Activated naive CD8-positive, alpha-beta T cell treated with anti-CD3 and anti-CD28 coated beads, Interleukin-2, amount 50 U/mL, for 24 hours (primary cell): ENCODE results near the gene ARVCF.

ENCODE experiments used
- ATAC-seq: fragments of 150-1000 bp; cut with Tn5 transposase; one replicate; pipeline ENCODE4 v1.10.0; 2021
- DNase-seq: peaks from one replicate; pipeline ENCODE4 v3.0.0; 2021
- H3K27ac Mint-ChIP-seq: one replicate; pipeline ENCODE4 v1.8.0; 2021; ENCODE audit warnings: mild to moderate bottlenecking, mixed read lengths
- H3K27me3 Mint-ChIP-seq: one replicate; pipeline ENCODE4 v1.8.0; 2021; ENCODE audit warnings: mixed read lengths
- H3K36me3 Mint-ChIP-seq: one replicate; pipeline ENCODE4 v1.8.0; 2021; ENCODE audit warnings: low read depth, mixed read lengths
- H3K4me1 Mint-ChIP-seq: one replicate; pipeline ENCODE4 v1.8.0; 2021; ENCODE audit warnings: mixed read lengths
- H3K4me3 Mint-ChIP-seq: one replicate; pipeline ENCODE4 v1.8.0; 2021; ENCODE audit warnings: mild to moderate bottlenecking, moderate library complexity, mixed read lengths
- H3K9me3 Mint-ChIP-seq: one replicate; pipeline ENCODE4 v1.8.0; 2021; ENCODE audit warnings: mixed read lengths

The ARVCF gene

GRCh38 chr22:20027966-20028854 is 11.6 kb upstream of the ARVCF start:
- Mint-ChIP-seq H3K9me3 (no peaks in the 10 kb centered on the region), H3K4me3 (no peak overlapping the region), H3K4me1 (peaks cover 13% of the 10 kb centered on the region), H3K27ac (no peak overlapping the region), H3K36me3 (peaks cover 2% of the 10 kb centered on the region), H3K27me3 (no peaks in the 10 kb centered on the region)
- DNase-seq = no peak
- ATAC-seq = no peak

GRCh38 chr22:20026996-20027601 is 10.5 kb upstream of the ARVCF start:
- Mint-ChIP-seq H3K9me3 (no peaks in the 10 kb centered on the region), H3K27ac (no peak overlapping the region)

GRCh38 chr22:20026204-20026908 is 9.7 kb upstream of the ARVCF start:
- ATAC-seq (no peak), DNase-seq (no peak)
- no peaks in the 10 kb centered on the region for H3K9me3 Mint-ChIP-seq
- peaks cover 20% of the 10 kb centered on the region for H3K4me1 Mint-ChIP-seq
- peaks cover 2% of the 10 kb centered on the region for H3K36me3 Mint-ChIP-seq
- no peak overlapping the region for H3K27ac Mint-ChIP-seq
- no peak overlapping the region for H3K4me3 Mint-ChIP-seq
- no peaks in the 10 kb centered on the region for H3K27me3 Mint-ChIP-seq

More at GRCh38 chr22:20026996-20027601, 10.5 kb upstream of the ARVCF start:
- Mint-ChIP-seq H3K36me3 (peaks cover 2% of the 10 kb centered on the region), H3K4me3 (no peak overlapping the region), H3K27me3 (no peaks in the 10 kb centered on the region), H3K4me1 (peaks cover 20% of the 10 kb centered on the region)
- ATAC-seq (no peak), DNase-seq (no peak)

- no peak overlapping the region for H3K4me3 Mint-ChIP-seq
- no peaks in the 10 kb centered on the region for H3K9me3 Mint-ChIP-seq
- no peak for ATAC-seq
- DNase-seq = no peak
- no peak overlapping the region for H3K27ac Mint-ChIP-seq
- peaks cover 20% of the 10 kb centered on the region for H3K4me1 Mint-ChIP-seq
- H3K36me3 Mint-ChIP-seq = peaks cover 2% of the 10 kb centered on the region
- no peaks in the 10 kb centered on the region for H3K27me3 Mint-ChIP-seq
Observed at GRCh38 chr22:20025401-20026203, 9.0 kb upstream of the ARVCF start.

- H3K4me3 Mint-ChIP-seq = no peak overlapping the region
Observed at GRCh38 chr22:20024650-20025397, 8.2 kb upstream of the ARVCF start.

GRCh38 chr22:20024225-20024624 is 7.6 kb upstream of the ARVCF start:
- Mint-ChIP-seq H3K4me3 (no peak overlapping the region), H3K36me3 (peaks cover 2% of the 10 kb centered on the region), H3K4me1 (peaks cover 25% of the 10 kb centered on the region), H3K27ac (no peak overlapping the region), H3K9me3 (no peaks in the 10 kb centered on the region), H3K27me3 (peaks cover under 1% of the 10 kb centered on the region)
- DNase-seq (no peak), ATAC-seq (no peak)

More at GRCh38 chr22:20024650-20025397, 8.2 kb upstream of the ARVCF start:
- Mint-ChIP-seq H3K27ac (no peak overlapping the region), H3K4me1 (peaks cover 25% of the 10 kb centered on the region), H3K9me3 (no peaks in the 10 kb centered on the region), H3K36me3 (peaks cover 2% of the 10 kb centered on the region), H3K27me3 (no peaks in the 10 kb centered on the region)
- no peak for DNase-seq
- no peak for ATAC-seq

GRCh38 chr22:20022978-20023613 is 6.5 kb upstream of the ARVCF start:
- Mint-ChIP-seq H3K4me3 (peak overlapping the region; percentile 89), H3K9me3 (no peaks in the 10 kb centered on the region), H3K4me1 (peaks cover 25% of the 10 kb centered on the region), H3K27me3 (peaks cover 4% of the 10 kb centered on the region), H3K36me3 (peaks cover 2% of the 10 kb centered on the region), H3K27ac (no peak overlapping the region)
- ATAC-seq = no peak
- no peak for DNase-seq

- peak overlapping the region; percentile 44 for H3K27ac Mint-ChIP-seq
- no peak for DNase-seq
- H3K9me3 Mint-ChIP-seq = no peaks in the 10 kb centered on the region
- ATAC-seq = no peak
- peaks cover 27% of the 10 kb centered on the region for H3K4me1 Mint-ChIP-seq
- H3K27me3 Mint-ChIP-seq = peaks cover 11% of the 10 kb centered on the region
- peaks cover 2% of the 10 kb centered on the region for H3K36me3 Mint-ChIP-seq
- peak overlapping the region; percentile 89 for H3K4me3 Mint-ChIP-seq
Observed at GRCh38 chr22:20022231-20022977, 5.8 kb upstream of the ARVCF start.

GRCh38 chr22:20021196-20022181 is 4.9 kb upstream of the ARVCF start:
- H3K4me1 Mint-ChIP-seq = peaks cover 30% of the 10 kb centered on the region
- peak; percentile 6 for ATAC-seq
- H3K4me3 Mint-ChIP-seq = peak overlapping the region; percentile 89

GRCh38 chr22:20020533-20021195 is 4.0 kb upstream of the ARVCF start, which contains the start of gene TANGO2:
Gene TANGO2 (plus strand): TSS chr22:20021110. CDS start chr22:20036799, 15,689 bp downstream.
- no peaks in the 10 kb centered on the region for H3K9me3 Mint-ChIP-seq
- peaks cover 2% of the 10 kb centered on the region for H3K36me3 Mint-ChIP-seq
- peak within 1 kb of the TSS; percentile 89 for H3K4me3 Mint-ChIP-seq
- DNase-seq (peak; percentile 95), ATAC-seq (peak; percentile 94)
- H3K27ac Mint-ChIP-seq = peak within 1 kb of the TSS; percentile 83
- peaks cover 30% of the 10 kb centered on the region for H3K4me1 Mint-ChIP-seq
- peaks cover 14% of the 10 kb centered on the region for H3K27me3 Mint-ChIP-seq

More at GRCh38 chr22:20021196-20022181, 4.9 kb upstream of the ARVCF start:
- Mint-ChIP-seq H3K27ac (peak overlapping the region; percentile 62), H3K36me3 (peaks cover 2% of the 10 kb centered on the region), H3K27me3 (peaks cover 13% of the 10 kb centered on the region), H3K9me3 (no peaks in the 10 kb centered on the region)
- no peak for DNase-seq
